GM21737 (cell line): ENCODE results near the gene DSTYK.
"Not testable (repeated sequence)": the region's sequence is repeated elsewhere in the genome, so short reads cannot be mapped to it uniquely, and the experiment has no call there.

Source experiments
- ATAC-seq: cut with Tn5 transposase; IDR thresholded peaks from one replicate; pipeline ENCODE4 v1.9.1; 2021; ENCODE audit warnings: mild to moderate bottlenecking, moderate library complexity; ENCODE audit not compliant: unreplicated experiment

The DSTYK gene

GRCh38 chr1:205243350-205244191 lies 32.1 kb upstream of the DSTYK start:
- ATAC-seq = no peak

- no peak for ATAC-seq
Measured at GRCh38 chr1:205241366-205242030, 30.0 kb upstream of the DSTYK start.

GRCh38 chr1:205240569-205240968 lies 29.1 kb upstream of the DSTYK start:
- no peak for ATAC-seq

GRCh38 chr1:205240118-205240517 lies 28.6 kb upstream of the DSTYK start:
- no peak for ATAC-seq

- no peak for ATAC-seq
Measured at GRCh38 chr1:205239078-205239477, 27.6 kb upstream of the DSTYK start.

- no peak for ATAC-seq
Measured at GRCh38 chr1:205237526-205238484, 26.3 kb upstream of the DSTYK start.

GRCh38 chr1:205236951-205237475 lies 25.5 kb upstream of the DSTYK start:
- no peak for ATAC-seq

GRCh38 chr1:205236526-205236925 lies 25.0 kb upstream of the DSTYK start:
- ATAC-seq = no peak

GRCh38 chr1:205235951-205236350 lies 24.4 kb upstream of the DSTYK start:
- no peak for ATAC-seq

- ATAC-seq = not testable (repeated sequence)
Measured at GRCh38 chr1:205233986-205234385, 22.5 kb upstream of the DSTYK start.

- ATAC-seq = no peak
Measured at GRCh38 chr1:205232945-205233397, 21.5 kb upstream of the DSTYK start.

GRCh38 chr1:205232127-205232820 lies 20.8 kb upstream of the DSTYK start:
- ATAC-seq = no peak

- ATAC-seq = no peak
Measured at GRCh38 chr1:205230982-205231381, 19.5 kb upstream of the DSTYK start.

- ATAC-seq = no peak
Measured at GRCh38 chr1:205229916-205230700, 18.6 kb upstream of the DSTYK start.

- ATAC-seq = no peak
Measured at GRCh38 chr1:205229399-205229871, 17.9 kb upstream of the DSTYK start.

- ATAC-seq = peak; percentile 22
Measured at GRCh38 chr1:205228093-205228521, 16.6 kb upstream of the DSTYK start.

GRCh38 chr1:205227584-205228013 lies 16.1 kb upstream of the DSTYK start, which contains the start of gene TMCC2:
TMCC2 (plus strand) TSS chr1:205227946; CDS start chr1:205228565, 619 bp downstream.
- peak; percentile 71 for ATAC-seq

- ATAC-seq = no peak
Measured at GRCh38 chr1:205226868-205227583, 15.5 kb upstream of the DSTYK start.
